ENCODE measurements around the gene RERE.
"Not testable (repeated sequence)": the region's sequence is repeated elsewhere in the genome, so short reads cannot be mapped to it uniquely, and the experiment has no call there.

RERE gene

GRCh38 chr1:8392522-8392921 lies 424.9 kb downstream of the RERE start:
- DNase-seq: no peak

- DNase-seq: no peak
Measured at GRCh38 chr1:8390707-8391106, 426.7 kb downstream of the RERE start.

- DNase-seq: no peak
Measured at GRCh38 chr1:8389958-8390535, 427.4 kb downstream of the RERE start.

- DNase-seq: no peak
Measured at GRCh38 chr1:8388732-8389562, 428.5 kb downstream of the RERE start.

- no peak for DNase-seq
Measured at GRCh38 chr1:8386247-8386646, 431.2 kb downstream of the RERE start.

- no peak for DNase-seq
Measured at GRCh38 chr1:8384577-8384976, 432.9 kb downstream of the RERE start.

GRCh38 chr1:8384088-8384487 lies 433.4 kb downstream of the RERE start:
- no peak for DNase-seq

GRCh38 chr1:8382608-8383505 lies 434.6 kb downstream of the RERE start:
- no peak for DNase-seq

- DNase-seq: no peak
Measured at GRCh38 chr1:8382051-8382505, 435.4 kb downstream of the RERE start.

GRCh38 chr1:8381618-8382017 lies 435.8 kb downstream of the RERE start:
- DNase-seq: no peak

GRCh38 chr1:8380310-8380709 lies 437.1 kb downstream of the RERE start:
- not testable (repeated sequence) for DNase-seq

GRCh38 chr1:8379513-8380186 lies 437.8 kb downstream of the RERE start:
- no peak for DNase-seq

GRCh38 chr1:8378981-8379470 lies 438.4 kb downstream of the RERE start:
- DNase-seq: no peak

GRCh38 chr1:8378178-8378577 lies 439.3 kb downstream of the RERE start:
- no peak for DNase-seq

GRCh38 chr1:8377271-8377981 lies 440.0 kb downstream of the RERE start:
- no peak for DNase-seq

- no peak for DNase-seq
Measured at GRCh38 chr1:8376358-8376840, 441.0 kb downstream of the RERE start.

GRCh38 chr1:8374812-8375211 lies 442.6 kb downstream of the RERE start:
- DNase-seq: no peak

- no peak for DNase-seq
Measured at GRCh38 chr1:8374356-8374755, 443.1 kb downstream of the RERE start.

GRCh38 chr1:8373581-8374241 lies 443.7 kb downstream of the RERE start:
- no peak for DNase-seq

GRCh38 chr1:8373125-8373524 lies 444.3 kb downstream of the RERE start:
- no peak for DNase-seq

- DNase-seq: no peak
Measured at GRCh38 chr1:8371372-8371991, 446.0 kb downstream of the RERE start.

Data from effector CD4-positive, alpha-beta T cell (primary cell).